CD4-positive, alpha-beta T cell treated with Interleukin-21 for 1 hour (primary cell): ENCODE data around the gene ST6GALNAC6.
A peak's percentile ranks its signal among the peaks of the same experiment; 100 is the strongest.
"Not testable (repeated sequence)": the region's sequence is repeated elsewhere in the genome, so short reads cannot be mapped to it uniquely, and the experiment has no call there.

Experiments used
- DNase-seq: peaks from one replicate; pipeline ENCODE4 v3.0.0-alpha.2; 2020

The ST6GALNAC6 gene

GRCh38 chr9:127852829-127853228, 46.6 kb downstream of the ST6GALNAC6 start:
- DNase-seq = no peak

DNA sequence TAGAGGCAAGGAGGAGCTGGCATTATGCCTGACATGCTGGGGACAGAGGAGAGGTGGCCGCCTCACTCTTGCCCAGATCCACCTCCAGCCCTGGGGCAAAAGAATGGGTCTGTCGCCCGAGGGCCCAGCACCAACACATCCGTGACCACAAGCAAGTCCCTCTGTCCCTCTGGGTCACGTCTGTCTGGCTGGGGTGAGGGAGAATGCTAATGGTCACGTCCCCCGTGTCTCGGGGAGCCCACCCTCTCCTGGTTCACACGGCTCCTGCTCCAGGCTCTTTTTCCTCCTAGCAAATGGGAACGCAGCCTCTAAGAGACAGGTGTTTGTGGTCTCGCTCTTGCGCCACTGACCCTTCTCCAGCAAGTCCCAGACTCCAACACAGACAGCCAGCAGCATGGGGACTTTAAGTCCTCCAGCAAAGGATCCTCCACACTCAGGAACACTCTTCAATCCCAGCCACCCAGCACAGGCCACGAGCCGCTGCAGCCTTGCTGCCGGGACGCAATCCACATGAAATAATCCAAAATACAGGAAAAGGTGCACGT, 49.0 kb downstream of the ST6GALNAC6 start:
- no peak for DNase-seq

DNA sequence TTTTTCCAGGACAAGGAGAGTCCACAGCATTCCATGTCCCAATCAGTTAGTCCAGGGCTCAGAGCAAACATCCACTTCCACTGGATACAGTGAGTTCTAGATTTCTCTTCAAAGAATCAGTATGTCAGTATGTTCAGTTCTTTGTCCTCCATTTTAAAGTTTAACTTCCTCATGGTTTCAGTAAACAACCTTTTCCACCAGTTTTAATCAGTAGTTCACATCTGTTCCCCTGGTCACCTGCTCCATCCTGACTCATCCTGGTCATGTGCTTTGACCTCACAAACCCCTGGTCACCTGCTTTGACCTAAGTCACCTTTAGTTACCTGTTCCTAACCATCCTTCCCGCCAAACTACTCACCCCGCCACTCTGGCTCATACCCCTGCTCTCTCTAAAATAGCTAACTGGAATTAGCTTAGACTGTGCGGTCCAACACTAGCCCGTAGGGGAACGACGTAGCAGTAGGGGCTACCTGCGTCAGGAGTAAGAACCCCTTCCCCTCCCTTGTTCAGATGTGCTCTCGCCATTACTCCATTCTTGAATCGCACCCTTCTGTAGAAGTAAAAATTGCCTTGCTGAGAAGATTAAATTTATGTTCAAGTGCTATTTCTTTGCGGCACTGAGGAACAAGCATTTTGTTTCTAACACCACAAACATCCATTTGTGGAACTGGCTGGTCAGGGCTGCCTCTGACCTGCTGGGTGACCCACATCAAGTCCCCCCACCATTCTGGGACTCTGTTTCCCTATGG, 50.5 kb downstream of the ST6GALNAC6 start:
- no peak for DNase-seq

DNA sequence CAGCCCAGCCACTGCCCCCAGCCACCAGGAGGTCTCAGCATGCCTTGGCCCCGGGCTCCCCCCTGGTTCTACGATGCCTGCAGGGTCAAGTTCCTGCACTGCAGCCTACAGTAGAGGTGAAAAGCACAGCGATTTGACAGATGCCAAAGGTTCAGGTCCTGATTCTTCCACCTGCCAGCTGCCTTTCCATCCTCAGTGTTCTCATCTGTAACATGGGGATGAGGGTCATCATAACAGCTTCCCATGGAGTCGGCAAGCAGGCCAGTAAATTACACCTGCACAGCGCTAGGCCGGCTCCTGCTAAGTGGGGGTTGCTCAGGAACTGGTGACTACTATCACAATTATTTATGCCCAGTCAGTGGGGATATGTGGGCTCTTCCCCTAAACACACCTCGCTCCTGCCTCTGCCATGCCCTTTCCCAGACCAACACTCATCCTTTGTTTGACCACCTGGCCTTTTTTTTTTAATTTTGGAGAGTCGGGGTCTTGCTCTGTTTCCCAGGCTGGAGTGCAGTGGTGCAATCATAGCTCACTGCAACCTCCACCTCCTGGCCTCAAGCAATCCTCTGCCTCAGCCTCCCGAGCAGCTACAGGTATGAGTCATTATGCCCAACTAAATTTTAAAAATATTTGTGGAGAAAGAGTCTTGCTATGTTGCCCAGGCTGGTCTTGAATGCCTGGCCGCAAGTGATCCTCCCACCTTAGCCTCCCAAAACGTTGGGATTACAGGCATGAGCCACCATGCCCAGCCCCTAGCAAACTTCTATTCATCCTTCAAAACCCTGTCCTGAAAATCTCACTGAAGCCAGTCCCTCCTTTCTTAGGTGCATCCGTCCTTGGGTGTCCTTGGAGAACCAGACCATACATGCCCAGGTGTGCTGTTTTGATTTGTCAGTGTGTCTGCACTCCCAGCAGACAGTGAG, 51.3 kb downstream of the ST6GALNAC6 start:
- no peak for DNase-seq

- DNase-seq = no peak
Observed at GRCh38 chr9:127847178-127847510, 52.3 kb downstream of the ST6GALNAC6 start.

GRCh38 chr9:127846443-127847177, 52.8 kb downstream of the ST6GALNAC6 start:
- DNase-seq = no peak

GRCh38 chr9:127845619-127846018, 53.8 kb downstream of the ST6GALNAC6 start:
- DNase-seq = not testable (repeated sequence)

GRCh38 chr9:127844821-127845359, 54.5 kb downstream of the ST6GALNAC6 start:
- DNase-seq = no peak

DNA sequence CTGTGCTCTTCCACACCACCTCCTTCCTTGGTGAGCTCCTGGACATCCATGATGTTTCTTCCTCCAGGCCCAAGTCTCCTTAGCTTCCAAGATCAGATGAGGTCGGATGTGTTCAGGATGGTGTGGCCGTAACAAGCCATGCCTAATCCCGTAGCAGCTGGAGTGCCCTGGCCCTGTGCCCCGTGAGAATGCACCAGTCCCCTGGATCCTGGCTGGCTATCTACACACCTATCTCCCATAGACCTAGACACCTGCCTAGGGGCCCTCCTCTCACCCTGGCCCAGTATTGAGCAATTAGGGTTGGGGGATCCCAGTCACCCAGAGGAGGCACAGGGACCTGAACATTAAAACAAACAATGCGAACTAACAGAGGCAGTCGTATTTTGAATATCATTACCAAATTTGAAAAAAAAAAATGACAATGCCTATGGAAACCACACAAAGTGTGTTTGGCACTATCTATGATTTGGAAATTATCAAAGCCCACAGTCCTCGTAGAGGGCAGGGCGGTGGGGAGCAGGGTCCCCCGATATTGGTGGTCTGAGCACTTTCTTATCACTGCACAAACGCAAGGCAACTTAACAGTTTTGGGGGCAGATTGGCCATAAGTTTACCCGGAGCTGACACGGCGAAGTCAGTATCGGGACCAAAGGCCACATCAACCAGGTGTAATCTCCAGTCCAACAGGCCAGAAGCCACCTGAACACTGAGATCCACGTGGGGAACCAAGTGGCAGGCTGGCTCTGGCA, 58.1 kb downstream of the ST6GALNAC6 start:
- DNase-seq = no peak

GRCh38 chr9:127838375-127839078, 60.9 kb downstream of the ST6GALNAC6 start:
- DNase-seq = no peak

DNA sequence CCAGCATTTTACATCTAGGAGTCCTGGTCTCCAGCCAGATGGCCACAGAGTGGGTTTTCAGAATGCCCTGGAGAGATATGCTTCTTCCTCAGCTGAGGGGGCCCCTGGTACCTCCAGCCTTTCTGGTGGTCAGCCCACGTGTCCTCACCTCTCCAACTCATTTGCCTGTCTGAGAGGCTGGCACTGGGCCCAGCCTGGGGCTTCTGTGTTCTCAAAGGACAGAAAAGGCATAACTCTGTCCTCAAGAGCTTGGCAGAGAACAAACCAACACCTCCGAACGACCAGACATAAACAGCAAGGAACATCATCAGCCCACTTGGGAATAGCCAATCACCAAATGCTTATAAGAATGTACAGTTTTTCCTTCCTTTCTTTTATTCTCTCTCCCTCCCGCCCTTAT, 62.1 kb downstream of the ST6GALNAC6 start:
- no peak for DNase-seq

GRCh38 chr9:127836561-127836960, 62.8 kb downstream of the ST6GALNAC6 start:
- DNase-seq = not testable (repeated sequence)

GRCh38 chr9:127835991-127836516, 63.3 kb downstream of the ST6GALNAC6 start:
- peak; percentile 12 for DNase-seq
